Mucosa of rectum (tissue), 2 donors: ENCODE measurements around the gene KCNQ2.
A peak's percentile ranks its signal among the peaks of the same experiment; 100 is the strongest.

ENCODE experiments used
- H3K27ac ChIP-seq, 2 donors: one replicate each; pipeline ENCODE4 v1.7.0; 2013; ENCODE audit warnings: inconsistent platforms in 2 of 2, low read depth in 2 of 2, low read length in 2 of 2
- H3K27me3 ChIP-seq, 2 donors: one replicate each; pipeline ENCODE4 v1.7.0; 2013; ENCODE audit warnings: low read length in 2 of 2; ENCODE audit not compliant: control insufficient read depth in 2 of 2, insufficient read depth in 2 of 2
- H3K36me3 ChIP-seq, 2 donors: one replicate each; pipeline ENCODE4 v1.7.0; 2013; ENCODE audit warnings: low read length in 2 of 2; ENCODE audit not compliant: control insufficient read depth in 2 of 2, insufficient read depth in 2 of 2
- H3K4me1 ChIP-seq, 2 donors: one replicate each; pipeline ENCODE4 v1.7.0; 2013; ENCODE audit warnings: low read length in 2 of 2, mild to moderate bottlenecking in 1 of 2; ENCODE audit not compliant: control insufficient read depth in 2 of 2, insufficient read depth in 2 of 2
- H3K4me3 ChIP-seq, 2 donors: one replicate each; pipeline ENCODE4 v1.7.0; 2013; ENCODE audit warnings: low read length in 2 of 2
- H3K9ac ChIP-seq, 2 donors: one replicate each; pipeline ENCODE4 v1.7.0; 2013; ENCODE audit warnings: low read length in 2 of 2, low read depth in 1 of 2, mild to moderate bottlenecking in 1 of 2
- H3K9me3 ChIP-seq, 2 donors: one replicate each; pipeline ENCODE4 v1.7.0; 2013; ENCODE audit warnings: low read length in 2 of 2; ENCODE audit not compliant: control insufficient read depth in 2 of 2
- donor health status: healthy.
- donor health status: Normal muscosa, but diverticular disease.

Gene KCNQ2

GRCh38 chr20:63471981-63472831 lies at the start of gene KCNQ2:
TSS of gene KCNQ2 (minus strand) at chr20:63472655. CDS start at chr20:63472463, 192 bp downstream.
- Histone ChIP-seq H3K4me1 (no peaks in the 10 kb centered on the region), H3K27ac (no peak within 1 kb of the TSS), H3K27me3 (peaks cover 21 to 35% of the 10 kb centered on the region in 2 donors), H3K9ac (no peak within 1 kb of the TSS), H3K9me3 (no peaks in the 10 kb centered on the region), H3K36me3 (no peaks in the 10 kb centered on the region), H3K4me3 (no peak within 1 kb of the TSS)

- Histone ChIP-seq H3K4me3 (peak overlapping the region; percentile 82 to 86), H3K27me3 (peaks cover 0 to 2% of the 10 kb centered on the region in 2 donors), H3K9me3 (no peaks in the 10 kb centered on the region), H3K36me3 (peaks cover 12 to 18% of the 10 kb centered on the region in 2 donors), H3K9ac (peak overlapping the region; percentile 79 to 88), H3K27ac (peak overlapping the region; percentile 93 to 98), H3K4me1 (peaks cover 17 to 24% of the 10 kb centered on the region in 2 donors)
Measured at GRCh38 chr20:63521602-63522001, 49.1 kb upstream of the KCNQ2 start.

DNA sequence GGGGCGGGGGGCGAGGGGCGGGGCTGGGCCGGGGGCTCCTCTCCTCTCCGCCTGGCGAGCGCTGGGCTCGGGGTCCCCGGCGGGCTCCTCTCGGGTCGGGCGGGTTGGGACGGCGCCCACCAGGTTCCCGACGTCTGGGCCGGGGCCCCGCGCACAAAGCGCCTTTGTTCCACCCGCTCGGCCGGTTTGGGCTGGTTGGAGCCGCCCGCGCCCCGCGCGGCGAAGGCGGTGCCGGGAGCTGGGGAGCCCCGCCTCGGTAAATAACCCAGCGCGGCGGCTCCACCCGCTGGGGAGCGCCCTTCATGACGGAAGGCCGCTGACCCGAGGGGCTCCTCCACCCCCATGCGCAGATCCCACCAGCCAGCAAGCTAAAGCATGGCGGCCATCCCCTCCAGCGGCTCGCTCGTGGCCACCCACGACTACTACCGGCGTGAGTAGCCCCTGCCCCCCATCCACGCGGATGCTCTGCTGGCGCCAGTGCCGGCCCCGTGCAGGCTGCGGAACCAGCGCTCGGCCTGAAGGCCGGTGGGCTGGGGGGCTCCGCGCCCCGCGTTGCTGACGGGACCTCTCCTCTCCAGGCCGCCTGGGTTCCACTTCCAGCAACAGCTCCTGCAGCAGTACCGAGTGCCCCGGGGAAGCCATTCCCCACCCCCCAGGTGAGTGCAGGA lies 48.6 kb upstream of the KCNQ2 start:
- Histone ChIP-seq H3K27ac (peak overlapping the region; percentile 93 to 98), H3K9me3 (no peaks in the 10 kb centered on the region), H3K27me3 (peaks cover 0 to 2% of the 10 kb centered on the region in 2 donors), H3K4me1 (peaks cover 17 to 23% of the 10 kb centered on the region in 2 donors), H3K36me3 (peaks cover 12 to 18% of the 10 kb centered on the region in 2 donors), H3K4me3 (peak overlapping the region; percentile 82 to 86), H3K9ac (peak overlapping the region; percentile 79 to 88)

DNA sequence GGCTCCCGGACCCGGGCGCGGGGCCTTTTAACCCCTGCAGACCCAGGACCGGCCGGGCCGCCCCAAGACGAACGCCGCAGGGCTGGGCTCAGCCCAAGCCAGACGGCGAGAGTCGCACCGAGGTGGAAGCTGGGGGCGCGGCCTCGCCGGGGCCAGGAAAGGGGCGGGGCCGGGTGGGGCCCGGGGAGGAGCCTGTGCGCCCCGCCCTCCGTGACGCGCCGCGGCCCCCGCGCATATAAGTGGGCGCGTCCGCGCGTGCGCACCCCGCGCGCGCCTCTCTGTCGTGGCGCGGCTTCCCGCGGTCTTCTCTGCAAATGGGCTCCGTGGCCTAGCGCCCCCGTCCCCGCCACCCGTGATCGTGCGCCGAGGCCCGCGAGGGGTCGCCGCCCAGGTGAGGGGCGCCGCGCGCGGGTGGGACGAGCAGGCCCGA lies 48.1 kb upstream of the KCNQ2 start, which contains the start of gene PPDPF:
Gene PPDPF, plus strand, starts transcription at position 262 of the 430 bp plus-strand sequence. CDS start 544 bp downstream, outside the sequence.
- Histone ChIP-seq H3K27ac (peak within 1 kb of the TSS; percentile 93 to 98), H3K9me3 (no peaks in the 10 kb centered on the region), H3K4me3 (peak within 1 kb of the TSS; percentile 82 to 86), H3K36me3 (peaks cover 12 to 18% of the 10 kb centered on the region in 2 donors), H3K27me3 (peaks cover 0 to 2% of the 10 kb centered on the region in 2 donors), H3K4me1 (peaks cover 16 to 21% of the 10 kb centered on the region in 2 donors), H3K9ac (peak within 1 kb of the TSS; percentile 79 to 88)

DNA sequence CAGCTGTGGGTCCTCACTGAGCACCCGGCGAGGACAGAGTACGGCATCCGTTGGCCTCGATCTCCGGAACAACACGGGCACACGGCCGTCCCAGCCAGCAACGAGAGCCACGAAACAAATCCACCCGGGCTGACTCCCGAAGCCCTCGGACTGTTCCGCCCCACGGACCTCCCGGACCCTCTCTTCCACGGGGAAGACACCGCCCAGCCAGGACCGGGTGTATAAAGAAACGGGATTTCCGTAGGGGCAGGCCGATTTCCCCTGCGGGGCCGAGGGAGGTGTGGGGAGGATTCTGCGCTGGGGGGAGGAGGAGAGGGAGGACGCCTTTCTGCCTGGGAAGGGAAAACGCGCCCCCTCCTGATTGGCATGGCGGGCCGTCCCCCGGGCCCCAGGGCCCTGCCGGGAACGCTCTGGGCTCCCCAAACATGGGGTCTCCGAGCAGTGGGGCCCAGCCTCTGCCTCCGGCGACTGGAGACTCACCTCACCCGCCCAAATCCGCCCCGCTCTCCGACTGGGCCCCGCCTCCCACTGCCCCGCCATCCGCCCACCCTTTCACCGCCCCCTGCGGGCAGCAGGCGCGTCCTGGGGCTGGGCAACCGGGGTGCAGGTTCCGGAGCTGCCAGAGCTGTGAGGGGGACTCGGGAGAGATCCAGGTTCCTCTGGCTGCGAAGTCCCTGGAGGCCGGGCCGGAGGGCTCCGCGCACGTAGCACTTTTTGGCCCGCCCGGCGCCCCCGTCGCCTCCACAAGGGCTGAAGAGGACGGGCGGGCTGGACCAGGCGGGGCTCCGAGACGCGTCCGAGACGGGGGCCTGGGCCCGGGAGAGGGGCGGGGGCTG lies 47.4 kb upstream of the KCNQ2 start:
- Histone ChIP-seq H3K9me3 (no peaks in the 10 kb centered on the region), H3K4me1 (peaks cover 16 to 21% of the 10 kb centered on the region in 2 donors), H3K9ac (peak overlapping the region; percentile 52 to 75), H3K27me3 (peaks cover 0 to 2% of the 10 kb centered on the region in 2 donors), H3K4me3 (peak overlapping the region; percentile 56 to 86), H3K36me3 (peaks cover 12 to 18% of the 10 kb centered on the region in 2 donors), H3K27ac (peak overlapping the region; percentile 93 to 98)

DNA sequence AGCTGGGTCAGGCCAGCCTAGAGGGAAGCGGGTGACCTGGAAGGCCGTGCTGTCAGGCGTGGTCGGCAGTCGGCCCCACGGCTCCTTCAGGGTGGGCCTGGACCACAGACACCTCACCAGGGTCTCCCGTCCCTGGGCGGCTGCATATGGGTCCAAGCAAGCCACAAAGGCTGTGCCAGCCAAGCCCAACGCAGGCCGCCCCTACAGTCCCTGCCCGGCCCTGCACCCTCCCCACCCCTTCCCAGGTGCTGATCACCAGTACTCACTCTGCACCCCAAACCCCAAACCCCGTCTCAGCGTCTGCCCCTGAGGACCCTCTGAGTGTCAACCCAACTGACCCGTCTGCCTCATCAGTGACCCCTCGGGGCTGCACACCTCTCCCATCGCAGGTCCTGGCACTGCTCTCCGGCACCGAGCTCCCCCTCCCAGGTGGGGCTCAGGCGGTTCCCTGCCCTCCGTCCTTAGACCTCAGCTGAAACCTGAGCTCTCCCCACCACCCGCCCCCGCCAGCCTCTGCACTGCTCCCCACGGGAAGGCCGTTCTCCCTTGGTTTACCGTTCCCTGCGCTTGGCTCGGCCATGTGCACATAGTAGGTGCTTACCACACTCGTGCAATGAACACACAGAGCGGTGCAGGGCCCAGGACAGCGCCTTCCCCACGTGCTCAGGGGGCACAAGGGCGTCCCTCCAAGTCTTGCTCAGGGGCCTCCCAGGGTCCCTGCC lies 46.7 kb upstream of the KCNQ2 start:
- peaks cover 12 to 18% of the 10 kb centered on the region in 2 donors for H3K36me3 ChIP-seq
- H3K4me1 ChIP-seq = peaks cover 16 to 21% of the 10 kb centered on the region in 2 donors
- peak overlapping the region; percentile 52 to 75 for H3K9ac ChIP-seq
- peaks cover 0 to 2% of the 10 kb centered on the region in 2 donors for H3K27me3 ChIP-seq
- H3K9me3 ChIP-seq = no peaks in the 10 kb centered on the region
- H3K4me3 ChIP-seq = peak overlapping the region; percentile 56 to 86
- peak overlapping the region in 1 of 2 donors; percentile 93 for H3K27ac ChIP-seq

DNA sequence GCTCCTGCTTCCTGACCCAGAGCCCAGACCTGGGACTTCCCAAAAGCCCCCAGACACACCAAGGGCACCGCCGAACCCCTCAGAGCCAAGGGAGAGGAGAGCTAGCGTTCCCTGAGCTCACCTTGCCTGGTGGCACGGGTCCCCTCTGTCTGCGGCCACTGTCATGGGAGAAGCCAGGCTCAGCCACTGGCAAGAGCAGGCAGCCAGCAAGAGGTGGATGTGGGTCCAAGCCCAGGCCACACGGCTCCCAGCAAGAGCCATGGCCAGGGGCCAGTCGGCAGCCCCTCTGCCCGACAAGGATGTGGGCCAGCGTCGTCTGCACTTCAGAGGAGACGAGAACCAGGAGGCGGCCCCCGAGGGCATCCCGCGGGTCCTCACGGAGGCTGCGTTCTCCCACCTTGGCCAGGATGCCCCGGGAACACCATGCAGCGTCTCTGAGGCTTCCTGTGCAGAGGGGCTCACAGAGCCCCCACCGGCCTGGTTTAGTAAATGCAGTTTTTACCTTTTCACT lies 46.0 kb upstream of the KCNQ2 start:
- Histone ChIP-seq H3K9ac (no peak overlapping the region), H3K4me1 (peaks cover 16 to 21% of the 10 kb centered on the region in 2 donors), H3K27ac (no peak overlapping the region), H3K9me3 (no peaks in the 10 kb centered on the region), H3K27me3 (peaks cover 0 to 2% of the 10 kb centered on the region in 2 donors), H3K4me3 (no peak overlapping the region), H3K36me3 (peaks cover 12 to 14% of the 10 kb centered on the region in 2 donors)

GRCh38 chr20:63517376-63518309 lies 45.2 kb upstream of the KCNQ2 start:
- Histone ChIP-seq H3K4me1 (peaks cover 15 to 16% of the 10 kb centered on the region in 2 donors), H3K27ac (no peak overlapping the region), H3K9me3 (no peaks in the 10 kb centered on the region), H3K27me3 (peaks cover 0 to 2% of the 10 kb centered on the region in 2 donors), H3K4me3 (no peak overlapping the region), H3K36me3 (peaks cover 7 to 8% of the 10 kb centered on the region in 2 donors), H3K9ac (no peak overlapping the region)
